ENCODE results near the gene FES. TPM values are rescaled to one million over a fixed set of nuclear protein-coding genes. Genes with fewer than 3 reads are reported as not detected.

Gene FES
- 2.2 and 2.5 TPM in 2 replicates for total RNA-seq
- long read RNA-seq, partial matches to known transcripts = 0 of 3 reads
- long read RNA-seq, other reads (novel, unspliced or antisense) = 2 of 3 reads

DNA sequence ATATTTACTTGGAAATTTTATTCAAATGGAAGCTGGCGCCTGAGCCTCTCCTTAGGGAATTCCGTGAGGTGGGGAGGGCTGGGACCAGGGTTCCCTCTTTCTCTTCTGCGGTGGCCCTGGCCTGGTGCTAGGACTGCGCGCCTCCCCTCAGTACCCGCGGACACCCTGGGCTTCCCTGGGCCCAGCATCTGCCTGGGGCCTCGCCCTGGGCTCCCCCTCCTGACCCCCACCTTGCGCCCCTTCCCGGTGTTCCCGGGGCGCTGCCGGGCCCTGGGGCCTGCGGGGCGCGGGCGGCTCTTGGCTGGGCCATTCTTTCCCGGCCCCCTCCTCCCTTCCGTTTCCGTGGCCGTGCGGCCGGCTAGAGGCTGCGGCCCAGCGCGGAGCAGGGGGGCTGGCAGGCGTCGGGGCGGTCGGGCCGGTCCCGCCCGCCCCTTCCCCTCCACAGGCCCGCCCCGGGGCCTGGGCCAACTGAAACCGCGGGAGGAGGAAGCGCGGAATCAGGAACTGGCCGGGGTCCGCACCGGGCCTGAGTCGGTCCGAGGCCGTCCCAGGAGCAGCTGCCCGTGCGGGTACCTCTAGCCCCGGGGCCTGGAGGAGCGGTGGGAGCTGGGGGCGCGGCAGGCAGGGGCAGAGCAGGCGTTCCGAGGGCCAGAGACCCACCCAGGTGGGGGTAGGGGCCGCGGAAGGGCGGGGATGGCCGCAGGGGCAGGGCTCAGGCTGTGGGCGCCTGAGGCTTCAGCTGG, at the start of gene FES:
Gene FES, plus strand, starts transcription at position 529 of the 743 bp plus-strand sequence. CDS start 542 bp downstream, outside the sequence.
- peak within 1 kb of the TSS; percentile 70 for H3K27ac Mint-ChIP-seq (ENCODE audit: unreplicated experiment)
- peaks cover 17% of the 10 kb centered on the region for H3K4me1 Mint-ChIP-seq (ENCODE audit: unreplicated experiment)

DNA sequence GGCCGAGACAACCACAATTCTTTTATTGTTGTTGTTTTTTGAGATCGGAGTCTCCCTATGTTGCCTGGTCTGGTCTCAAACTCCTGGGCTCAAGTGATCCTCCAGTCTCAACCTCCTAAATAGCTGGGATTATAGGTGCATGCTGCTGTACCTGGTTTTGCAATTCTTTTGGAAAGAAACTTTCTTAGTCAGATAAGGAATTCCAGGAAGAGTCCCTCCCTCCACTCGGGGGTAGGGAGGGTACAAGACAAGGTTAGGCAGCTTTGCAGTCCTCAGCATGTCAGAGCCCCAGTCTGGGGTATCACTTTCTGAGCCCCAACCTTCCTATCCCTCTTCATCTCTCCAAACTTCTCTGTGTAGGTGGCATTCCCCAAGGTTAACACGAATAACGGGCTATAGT, 49.7 kb upstream of the FES start:
- TF ChIP-seq, protein P1, sequence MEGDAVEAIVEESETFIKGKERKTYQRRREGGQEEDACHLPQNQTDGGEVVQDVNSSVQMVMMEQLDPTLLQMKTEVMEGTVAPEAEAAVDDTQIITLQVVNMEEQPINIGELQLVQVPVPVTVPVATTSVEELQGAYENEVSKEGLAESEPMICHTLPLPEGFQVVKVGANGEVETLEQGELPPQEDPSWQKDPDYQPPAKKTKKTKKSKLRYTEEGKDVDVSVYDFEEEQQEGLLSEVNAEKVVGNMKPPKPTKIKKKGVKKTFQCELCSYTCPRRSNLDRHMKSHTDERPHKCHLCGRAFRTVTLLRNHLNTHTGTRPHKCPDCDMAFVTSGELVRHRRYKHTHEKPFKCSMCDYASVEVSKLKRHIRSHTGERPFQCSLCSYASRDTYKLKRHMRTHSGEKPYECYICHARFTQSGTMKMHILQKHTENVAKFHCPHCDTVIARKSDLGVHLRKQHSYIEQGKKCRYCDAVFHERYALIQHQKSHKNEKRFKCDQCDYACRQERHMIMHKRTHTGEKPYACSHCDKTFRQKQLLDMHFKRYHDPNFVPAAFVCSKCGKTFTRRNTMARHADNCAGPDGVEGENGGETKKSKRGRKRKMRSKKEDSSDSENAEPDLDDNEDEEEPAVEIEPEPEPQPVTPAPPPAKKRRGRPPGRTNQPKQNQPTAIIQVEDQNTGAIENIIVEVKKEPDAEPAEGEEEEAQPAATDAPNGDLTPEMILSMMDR (IDR thresholded peaks at IDR 0.05) = no peak
- Mint-ChIP-seq H3K36me3 (ENCODE audit: unreplicated experiment) (no peaks in the 10 kb centered on the region), H3K9me3 (ENCODE audit: unreplicated experiment) (no peaks in the 10 kb centered on the region), H3K4me1 (ENCODE audit: unreplicated experiment) (peaks cover 9% of the 10 kb centered on the region), H3K27ac (ENCODE audit: unreplicated experiment) (no peak overlapping the region), H3K4me3 (ENCODE audit: unreplicated experiment) (no peak overlapping the region), H3K27me3 (ENCODE audit: unreplicated experiment) (no peaks in the 10 kb centered on the region)
- no peak for DNase-seq (ENCODE audit: extremely low spot score, unreplicated experiment)

More for the DNA sequence above, at the start of gene FES:
- DNase-seq (ENCODE audit: extremely low spot score, unreplicated experiment) = no peak
- H3K4me3 Mint-ChIP-seq (ENCODE audit: unreplicated experiment) = no peak within 1 kb of the TSS
- H3K36me3 Mint-ChIP-seq (ENCODE audit: unreplicated experiment) = peaks cover 5% of the 10 kb centered on the region
- TF ChIP-seq, protein P1 (IDR thresholded peaks at IDR 0.05) = no peak
- no peaks in the 10 kb centered on the region for H3K9me3 Mint-ChIP-seq (ENCODE audit: unreplicated experiment)
- no peaks in the 10 kb centered on the region for H3K27me3 Mint-ChIP-seq (ENCODE audit: unreplicated experiment)

DNA sequence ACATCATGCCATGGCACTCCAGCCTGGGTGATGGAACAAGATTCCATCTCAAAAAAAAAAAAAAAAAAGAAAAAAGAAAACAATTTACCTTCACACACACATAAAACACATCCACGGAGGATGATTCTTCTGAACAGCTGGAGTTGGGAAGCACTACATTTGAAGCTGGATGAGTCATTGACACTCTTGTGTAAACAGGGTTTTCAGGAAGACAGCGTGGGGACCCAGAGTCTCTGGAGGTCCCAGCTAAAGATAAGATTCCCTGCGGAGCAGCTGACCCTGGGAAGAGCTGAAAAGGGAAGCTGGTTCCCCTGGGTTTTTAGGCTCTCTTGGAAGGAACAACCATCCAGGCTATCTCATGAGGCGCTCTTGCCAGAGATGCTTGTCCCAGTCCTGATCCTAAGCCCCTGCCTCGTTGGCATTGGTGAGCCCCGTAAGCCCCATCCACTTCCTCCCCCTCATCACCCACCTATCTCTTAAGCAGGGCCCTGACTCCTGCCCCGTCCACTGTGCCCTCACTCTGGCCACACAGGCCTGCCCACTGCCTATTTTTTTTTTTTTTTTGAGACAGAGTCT, 47.9 kb upstream of the FES start:
- H3K4me3 Mint-ChIP-seq (ENCODE audit: unreplicated experiment) = no peak overlapping the region
- no peaks in the 10 kb centered on the region for H3K36me3 Mint-ChIP-seq (ENCODE audit: unreplicated experiment)
- H3K4me1 Mint-ChIP-seq (ENCODE audit: unreplicated experiment) = peaks cover 7% of the 10 kb centered on the region
- TF ChIP-seq, protein P1 (IDR thresholded peaks at IDR 0.05) = no peak
- no peaks in the 10 kb centered on the region for H3K27me3 Mint-ChIP-seq (ENCODE audit: unreplicated experiment)
- no peak overlapping the region for H3K27ac Mint-ChIP-seq (ENCODE audit: unreplicated experiment)
- no peaks in the 10 kb centered on the region for H3K9me3 Mint-ChIP-seq (ENCODE audit: unreplicated experiment)
- no peak for DNase-seq (ENCODE audit: extremely low spot score, unreplicated experiment)

DNA sequence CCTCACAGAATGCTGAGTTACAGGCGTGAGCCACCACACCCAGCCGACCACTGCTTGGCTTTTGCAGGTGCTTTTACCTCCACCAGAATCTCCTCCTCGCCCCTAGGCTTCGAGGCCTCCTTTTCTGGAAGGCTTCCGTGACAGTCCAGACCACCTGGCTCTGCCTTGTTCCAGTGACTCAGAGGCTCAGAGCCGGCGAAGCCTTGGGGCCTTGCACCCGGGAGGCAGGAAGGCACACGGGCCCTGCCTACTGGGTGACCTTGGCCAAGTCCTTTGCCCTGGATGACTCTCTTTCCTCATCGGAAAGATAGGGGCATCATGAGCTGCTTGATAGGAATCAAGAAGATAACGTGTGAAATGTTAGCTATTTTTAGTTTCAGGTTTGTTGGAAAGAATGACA, 47.2 kb upstream of the FES start:
- TF ChIP-seq, protein P1 (IDR thresholded peaks at IDR 0.05) = no peak
- no peaks in the 10 kb centered on the region for H3K9me3 Mint-ChIP-seq (ENCODE audit: unreplicated experiment)
- peaks cover 7% of the 10 kb centered on the region for H3K4me1 Mint-ChIP-seq (ENCODE audit: unreplicated experiment)
- no peak for DNase-seq (ENCODE audit: extremely low spot score, unreplicated experiment)
- no peak overlapping the region for H3K4me3 Mint-ChIP-seq (ENCODE audit: unreplicated experiment)
- no peaks in the 10 kb centered on the region for H3K36me3 Mint-ChIP-seq (ENCODE audit: unreplicated experiment)
- H3K27ac Mint-ChIP-seq (ENCODE audit: unreplicated experiment) = no peak overlapping the region
- H3K27me3 Mint-ChIP-seq (ENCODE audit: unreplicated experiment) = no peaks in the 10 kb centered on the region

DNA sequence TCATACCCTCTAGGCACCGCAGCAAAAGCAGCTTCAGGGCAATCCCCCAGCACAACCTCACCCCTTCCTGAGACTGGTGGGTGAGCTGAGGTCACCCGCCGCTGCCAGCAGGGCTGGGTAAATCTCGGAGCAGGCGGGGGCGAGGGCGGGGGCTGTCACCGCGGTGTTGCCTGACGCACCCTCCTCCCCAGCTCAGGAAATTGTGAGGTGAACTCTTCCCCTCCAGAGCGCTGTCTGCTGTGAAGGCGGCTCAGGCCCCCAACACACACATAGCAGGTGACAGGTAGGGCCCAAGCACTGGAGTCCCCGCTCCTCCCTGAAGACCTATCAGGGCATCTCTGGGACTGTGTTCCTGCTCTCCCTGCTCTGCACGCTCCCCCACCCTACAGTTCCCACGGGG, 46.2 kb upstream of the FES start:
- DNase-seq (ENCODE audit: extremely low spot score, unreplicated experiment) = no peak
- no peak overlapping the region for H3K4me3 Mint-ChIP-seq (ENCODE audit: unreplicated experiment)
- no peaks in the 10 kb centered on the region for H3K36me3 Mint-ChIP-seq (ENCODE audit: unreplicated experiment)
- TF ChIP-seq, protein P1 (IDR thresholded peaks at IDR 0.05) = no peak
- peaks cover 7% of the 10 kb centered on the region for H3K4me1 Mint-ChIP-seq (ENCODE audit: unreplicated experiment)
- no peak overlapping the region for H3K27ac Mint-ChIP-seq (ENCODE audit: unreplicated experiment)
- H3K9me3 Mint-ChIP-seq (ENCODE audit: unreplicated experiment) = no peaks in the 10 kb centered on the region
- H3K27me3 Mint-ChIP-seq (ENCODE audit: unreplicated experiment) = no peaks in the 10 kb centered on the region

Measured in osteocyte (in vitro differentiated cells).